HepG2 (cell line): ENCODE measurements around the gene SBSN. TPM values are rescaled to one million over a fixed set of nuclear protein-coding genes. Genes with fewer than 3 reads are reported as not detected.
A peak's percentile ranks its signal among the peaks of the same experiment; 100 is the strongest.

Experiments used
- CEBPG ChIP-seq: IDR thresholded peaks from 2 replicates; pipeline ENCODE4 v1.6.1; 2016
- CENPX ChIP-seq: sonication (generic); formaldehyde crosslinking; IDR thresholded peaks from 2 replicates; pipeline ENCODE4 v1.9.0; 2021; ENCODE audit warnings: mild to moderate bottlenecking, missing genetic modification reagents, moderate library complexity
- HHEX ChIP-seq: IDR thresholded peaks from 2 replicates; pipeline ENCODE4 v1.6.1; 2016; ENCODE audit warnings: control low read depth
- IRF2 ChIP-seq: IDR thresholded peaks from 2 replicates; pipeline ENCODE4 v1.6.1; 2018; ENCODE audit warnings: missing genetic modification reagents, missing compliant biosample characterization
- SP4 ChIP-seq: sonication (generic); formaldehyde crosslinking; IDR thresholded peaks from 2 replicates; pipeline ENCODE4 v1.8.1; 2023; ENCODE audit warnings: mild to moderate bottlenecking, missing genetic modification reagents
- SYNCRIP ChIP-seq: fragments of 200-400 bp; formaldehyde crosslinking; IDR thresholded peaks from 2 replicates; pipeline ENCODE4 v1.6.1; 2018; ENCODE audit warnings: mild to moderate bottlenecking, low read depth, low read length; ENCODE audit not compliant: insufficient read depth
- TCF12 ChIP-seq, 2 experiments: fragments of 450-650 bp in 1 of 2; sonication (generic) in 1 of 2; formaldehyde crosslinking in 1 of 2; IDR thresholded peaks; 2 replicates each; pipeline versions ENCODE4 v1.6.1 to v1.8.0; 2017 to 2022; ENCODE audit warnings: antibody characterized with exemption in 1 of 2, mild to moderate bottlenecking in 1 of 2, missing genetic modification reagents in 1 of 2, moderate library complexity in 1 of 2
- ZNF260 ChIP-seq: sonication (generic); formaldehyde crosslinking; IDR thresholded peaks from 2 replicates; pipeline ENCODE4 v1.4.0; 2020; ENCODE audit warnings: missing genetic modification reagents, low read depth, mild to moderate bottlenecking, borderline replicate concordance
- ZNF282 ChIP-seq: fragments of 450-650 bp; IDR thresholded peaks from 2 replicates; pipeline ENCODE4 v1.6.1; 2018; ENCODE audit not compliant: partially characterized antibody
- ZNF350 ChIP-seq: sonication (generic); formaldehyde crosslinking; IDR thresholded peaks from 2 replicates; pipeline ENCODE4 v1.4.0; 2020; ENCODE audit warnings: mild to moderate bottlenecking, low read depth, missing genetic modification reagents, borderline replicate concordance
- ZNF446 ChIP-seq: sonication (generic); formaldehyde crosslinking; IDR thresholded peaks from 2 replicates; pipeline ENCODE4 v1.5.0; 2020; ENCODE audit warnings: mild to moderate bottlenecking, missing genetic modification reagents
- ZNF468 ChIP-seq: sonication (generic); formaldehyde crosslinking; IDR thresholded peaks from 2 replicates; pipeline ENCODE4 v1.8.0; 2022; ENCODE audit warnings: mild to moderate bottlenecking, moderate library complexity, missing genetic modification reagents
- ZNF546 ChIP-seq: sonication (generic); formaldehyde crosslinking; conservative IDR thresholded peaks from 2 replicates; pipeline ENCODE4 v1.8.1; 2023; ENCODE audit warnings: mild to moderate bottlenecking, missing genetic modification reagents
- ZNF619 ChIP-seq: sonication (generic); formaldehyde crosslinking; IDR thresholded peaks from 2 replicates; pipeline ENCODE4 v1.4.0; 2020; ENCODE audit warnings: mild to moderate bottlenecking, missing genetic modification reagents
- ZNF772 ChIP-seq: sonication (generic); formaldehyde crosslinking; IDR thresholded peaks from 2 replicates; pipeline ENCODE4 v1.5.0; 2020; ENCODE audit warnings: mild to moderate bottlenecking, missing genetic modification reagents
- ZNF790 ChIP-seq: sonication (generic); formaldehyde crosslinking; IDR thresholded peaks from 2 replicates; pipeline ENCODE4 v1.8.0; 2022; ENCODE audit warnings: missing genetic modification reagents, mild to moderate bottlenecking, borderline replicate concordance
- ZNF878 ChIP-seq: sonication (generic); formaldehyde crosslinking; IDR thresholded peaks from 2 replicates; pipeline ENCODE4 v1.8.1; 2023; ENCODE audit warnings: mild to moderate bottlenecking, missing genetic modification reagents, moderate library complexity
- ZSCAN31 ChIP-seq: sonication (generic); formaldehyde crosslinking; IDR thresholded peaks from 2 replicates; pipeline ENCODE4 v1.5.0; 2020; ENCODE audit warnings: low read depth, mild to moderate bottlenecking, missing genetic modification reagents
- polyA plus RNA-seq, 8 experiments: library from polyadenylated mRNA; depleted of rRNA in 3 of 8; stranded (reverse) in 7 of 8; unstranded in 1 of 8; fragments of >200 nt; fragmentation: Illumina TruSeq in 4 of 8; extraction: Trizol in 4 of 8; gene quantifications; 2 replicates each; pipeline versions ENCODE4 v1.2.1 to v1.2.3, GENCODE V29; 2011 to 2016; ENCODE audit warnings: low read depth in 4 of 8, missing spikeins in 1 of 8, mixed read lengths in 1 of 8; ENCODE audit not compliant: insufficient read depth in 1 of 8
- total RNA-seq, 5 experiments: library from RNA; depleted of rRNA; stranded (reverse); fragments of >200 nt; fragmentation: Illumina TruSeq; extraction: Trizol; gene quantifications; 2 replicates each; pipeline ENCODE4 v1.2.3, GENCODE V29; 2016; ENCODE audit warnings: low read depth in 1 of 5
- TF ChIP-seq, protein P1 (sequence below): sonication (generic); formaldehyde crosslinking; IDR thresholded peaks from 2 replicates; pipeline ENCODE4 v1.4.0; 2020; ENCODE audit warnings: mild to moderate bottlenecking, missing genetic modification reagents
- TF ChIP-seq, protein P2 (sequence below): sonication (generic); formaldehyde crosslinking; IDR thresholded peaks from 2 replicates; pipeline ENCODE4 v1.5.1; 2020; ENCODE audit warnings: mild to moderate bottlenecking, missing genetic modification reagents, moderate library complexity
- TF ChIP-seq, protein P3 (sequence below): sonication (generic); formaldehyde crosslinking; IDR thresholded peaks from 2 replicates; pipeline ENCODE4 v1.4.0; 2020; ENCODE audit warnings: mild to moderate bottlenecking, missing genetic modification reagents
- TF ChIP-seq, protein P4 (sequence below): sonication (generic); formaldehyde crosslinking; IDR thresholded peaks from 2 replicates; pipeline ENCODE4 v1.5.0; 2020; ENCODE audit warnings: missing genetic modification reagents, mild to moderate bottlenecking, borderline replicate concordance

SBSN gene
- total and polyA plus RNA-seq, 2 of the 13 experiments (the other 11 are each of a cell fraction or from before 2014, with no cell fraction given): not detected

DNA sequence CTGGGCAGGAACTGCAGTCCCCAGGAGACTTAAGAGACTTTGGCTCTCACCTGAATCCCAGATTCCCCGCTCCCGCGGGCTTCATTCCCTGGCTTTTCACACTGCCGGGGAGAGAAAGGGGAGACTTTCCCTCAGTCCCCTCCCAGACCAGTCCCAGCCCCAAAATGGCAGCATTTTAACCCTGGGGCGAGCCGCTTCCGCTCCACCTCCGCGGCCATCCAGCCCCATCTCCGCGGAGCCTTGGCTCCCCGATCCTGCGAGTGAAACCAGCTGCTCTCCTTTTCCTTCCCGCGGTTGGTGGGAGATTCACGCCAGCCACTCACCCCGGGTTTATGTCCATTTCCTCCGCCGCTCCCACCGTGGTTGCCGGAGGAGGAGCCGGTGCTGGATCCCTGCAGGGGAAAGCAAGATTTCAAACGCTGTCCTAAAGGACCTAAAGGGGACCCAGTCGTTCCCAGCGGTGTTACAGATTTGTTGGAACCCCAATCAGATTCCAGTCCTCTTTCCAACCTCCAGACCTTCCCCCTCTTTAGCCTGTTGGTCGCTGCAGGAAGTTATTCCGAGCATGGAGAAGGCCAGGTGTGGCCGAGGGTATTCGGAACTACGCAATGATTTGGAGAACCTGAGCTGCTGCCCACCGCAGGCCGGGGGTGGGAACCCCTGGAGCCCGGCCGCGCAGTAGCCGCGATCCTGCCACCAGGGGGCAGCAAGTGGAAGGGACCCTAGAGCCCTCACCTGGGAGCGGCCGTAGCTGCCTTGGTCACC is 18.1 kb downstream of the SBSN start (continued):
- TF ChIP-seq CENPX: no peak
- TF ChIP-seq SP4: no peak
- peak; percentile 77; the same call in 1 of the 2 replicates for TF ChIP-seq ZNF619 (CRISPR knock-in tag)
- TF ChIP-seq, protein P1, sequence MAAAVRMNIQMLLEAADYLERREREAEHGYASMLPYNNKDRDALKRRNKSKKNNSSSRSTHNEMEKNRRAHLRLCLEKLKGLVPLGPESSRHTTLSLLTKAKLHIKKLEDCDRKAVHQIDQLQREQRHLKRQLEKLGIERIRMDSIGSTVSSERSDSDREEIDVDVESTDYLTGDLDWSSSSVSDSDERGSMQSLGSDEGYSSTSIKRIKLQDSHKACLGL: 0 out of 2 replicates have a peak, but pooled peaks have one; percentile 10
- no peak for TF ChIP-seq ZNF282
- no peak for TF ChIP-seq ZNF790
- TF ChIP-seq CEBPG (CRISPR knock-in tag): peak; percentile 72
- peak; percentile 65; the same call in 1 of the 2 replicates for TF ChIP-seq ZNF350 (CRISPR knock-in tag)
- TF ChIP-seq ZNF260 (CRISPR knock-in tag): no peak
- TF ChIP-seq SYNCRIP: no peak
- TF ChIP-seq TCF12 (IDR thresholded peaks at IDR 0.05): no peak
- TF ChIP-seq TCF12 (CRISPR knock-in tag; IDR thresholded peaks at IDR 0.05): no peak
- TF ChIP-seq, protein P2, sequence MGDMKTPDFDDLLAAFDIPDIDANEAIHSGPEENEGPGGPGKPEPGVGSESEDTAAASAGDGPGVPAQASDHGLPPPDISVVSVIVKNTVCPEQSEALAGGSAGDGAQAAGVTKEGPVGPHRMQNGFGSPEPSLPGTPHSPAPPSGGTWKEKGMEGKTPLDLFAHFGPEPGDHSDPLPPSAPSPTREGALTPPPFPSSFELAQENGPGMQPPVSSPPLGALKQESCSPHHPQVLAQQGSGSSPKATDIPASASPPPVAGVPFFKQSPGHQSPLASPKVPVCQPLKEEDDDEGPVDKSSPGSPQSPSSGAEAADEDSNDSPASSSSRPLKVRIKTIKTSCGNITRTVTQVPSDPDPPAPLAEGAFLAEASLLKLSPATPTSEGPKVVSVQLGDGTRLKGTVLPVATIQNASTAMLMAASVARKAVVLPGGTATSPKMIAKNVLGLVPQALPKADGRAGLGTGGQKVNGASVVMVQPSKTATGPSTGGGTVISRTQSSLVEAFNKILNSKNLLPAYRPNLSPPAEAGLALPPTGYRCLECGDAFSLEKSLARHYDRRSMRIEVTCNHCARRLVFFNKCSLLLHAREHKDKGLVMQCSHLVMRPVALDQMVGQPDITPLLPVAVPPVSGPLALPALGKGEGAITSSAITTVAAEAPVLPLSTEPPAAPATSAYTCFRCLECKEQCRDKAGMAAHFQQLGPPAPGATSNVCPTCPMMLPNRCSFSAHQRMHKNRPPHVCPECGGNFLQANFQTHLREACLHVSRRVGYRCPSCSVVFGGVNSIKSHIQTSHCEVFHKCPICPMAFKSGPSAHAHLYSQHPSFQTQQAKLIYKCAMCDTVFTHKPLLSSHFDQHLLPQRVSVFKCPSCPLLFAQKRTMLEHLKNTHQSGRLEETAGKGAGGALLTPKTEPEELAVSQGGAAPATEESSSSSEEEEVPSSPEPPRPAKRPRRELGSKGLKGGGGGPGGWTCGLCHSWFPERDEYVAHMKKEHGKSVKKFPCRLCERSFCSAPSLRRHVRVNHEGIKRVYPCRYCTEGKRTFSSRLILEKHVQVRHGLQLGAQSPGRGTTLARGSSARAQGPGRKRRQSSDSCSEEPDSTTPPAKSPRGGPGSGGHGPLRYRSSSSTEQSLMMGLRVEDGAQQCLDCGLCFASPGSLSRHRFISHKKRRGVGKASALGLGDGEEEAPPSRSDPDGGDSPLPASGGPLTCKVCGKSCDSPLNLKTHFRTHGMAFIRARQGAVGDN: peak; percentile 79
- TF ChIP-seq HHEX (CRISPR knock-in tag): 0 out of 2 replicates have a peak, but pooled peaks have one; percentile 28
- TF ChIP-seq ZNF468 (CRISPR knock-in tag): no peak
- no peak for TF ChIP-seq ZNF878
- TF ChIP-seq ZNF546: no peak
- TF ChIP-seq ZSCAN31 (CRISPR knock-in tag): no peak
- TF ChIP-seq IRF2 (CRISPR knock-in tag): no peak; the same call in 1 of the 2 replicates
- TF ChIP-seq, protein P3, sequence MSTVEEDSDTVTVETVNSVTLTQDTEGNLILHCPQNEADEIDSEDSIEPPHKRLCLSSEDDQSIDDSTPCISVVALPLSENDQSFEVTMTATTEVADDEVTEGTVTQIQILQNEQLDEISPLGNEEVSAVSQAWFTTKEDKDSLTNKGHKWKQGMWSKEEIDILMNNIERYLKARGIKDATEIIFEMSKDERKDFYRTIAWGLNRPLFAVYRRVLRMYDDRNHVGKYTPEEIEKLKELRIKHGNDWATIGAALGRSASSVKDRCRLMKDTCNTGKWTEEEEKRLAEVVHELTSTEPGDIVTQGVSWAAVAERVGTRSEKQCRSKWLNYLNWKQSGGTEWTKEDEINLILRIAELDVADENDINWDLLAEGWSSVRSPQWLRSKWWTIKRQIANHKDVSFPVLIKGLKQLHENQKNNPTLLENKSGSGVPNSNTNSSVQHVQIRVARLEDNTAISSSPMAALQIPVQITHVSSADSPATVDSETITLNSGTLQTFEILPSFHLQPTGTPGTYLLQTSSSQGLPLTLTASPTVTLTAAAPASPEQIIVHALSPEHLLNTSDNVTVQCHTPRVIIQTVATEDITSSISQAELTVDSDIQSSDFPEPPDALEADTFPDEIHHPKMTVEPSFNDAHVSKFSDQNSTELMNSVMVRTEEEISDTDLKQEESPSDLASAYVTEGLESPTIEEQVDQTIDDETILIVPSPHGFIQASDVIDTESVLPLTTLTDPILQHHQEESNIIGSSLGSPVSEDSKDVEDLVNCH (CRISPR knock-in tag): no peak
- TF ChIP-seq ZNF446: no peak
- TF ChIP-seq ZNF772 (CRISPR knock-in tag): no peak
- TF ChIP-seq, protein P4, sequence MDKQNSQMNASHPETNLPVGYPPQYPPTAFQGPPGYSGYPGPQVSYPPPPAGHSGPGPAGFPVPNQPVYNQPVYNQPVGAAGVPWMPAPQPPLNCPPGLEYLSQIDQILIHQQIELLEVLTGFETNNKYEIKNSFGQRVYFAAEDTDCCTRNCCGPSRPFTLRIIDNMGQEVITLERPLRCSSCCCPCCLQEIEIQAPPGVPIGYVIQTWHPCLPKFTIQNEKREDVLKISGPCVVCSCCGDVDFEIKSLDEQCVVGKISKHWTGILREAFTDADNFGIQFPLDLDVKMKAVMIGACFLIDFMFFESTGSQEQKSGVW (CRISPR knock-in tag): no peak
